Sigmoid colon (tissue), 7 donors: ENCODE data around the gene MEGF8. TPM values are rescaled to one million over a fixed set of nuclear protein-coding genes. Genes with fewer than 3 reads are reported as not detected.

ENCODE experiments used
- DNase-seq: peaks from one replicate; pipeline ENCODE4 v3.0.0-alpha.2; 2019
- H3K27ac ChIP-seq, 4 donors: fragments of 200-600 bp; sonication (generic); one replicate each; pipeline ENCODE4 v1.5.1; 2016 to 2019; ENCODE audit warnings: mild to moderate bottlenecking in 1 of 4
- H3K27me3 ChIP-seq, 3 donors: fragments of 200-600 bp; sonication (generic); one replicate each; pipeline ENCODE4 v1.5.1; 2019; ENCODE audit warnings: mild to moderate bottlenecking in 1 of 3
- H3K36me3 ChIP-seq, 4 donors: fragments of 200-600 bp; sonication (generic); one replicate each; pipeline ENCODE4 v1.5.1; 2016 to 2019
- H3K4me1 ChIP-seq, 4 donors: fragments of 200-600 bp; sonication (generic); one replicate each; pipeline ENCODE4 v1.5.1; 2017 to 2019
- H3K4me3 ChIP-seq, 4 donors: fragments of 200-600 bp; sonication (generic); one replicate each; pipeline ENCODE4 v1.5.1; 2017 to 2019; ENCODE audit warnings: mild to moderate bottlenecking in 2 of 4, moderate library complexity in 1 of 4
- H3K9me3 ChIP-seq, 4 donors: fragments of 200-600 bp in 3 of 4; sonication (generic) in 3 of 4; one replicate each; pipeline versions ENCODE4 v1.5.1 to v1.6.1; 2013 to 2019
- CTCF ChIP-seq, 4 experiments: fragments of 450-650 bp in 3 of 4; fragments of 200-600 bp in 1 of 4; IDR thresholded peaks; one replicate each; pipeline ENCODE4 v1.5.1; 2016 to 2019; ENCODE audit warnings: antibody characterized with exemption in 4 of 4, mild to moderate bottlenecking in 3 of 4, moderate library complexity in 2 of 4
- EP300 ChIP-seq, 4 donors: sonication (generic); formaldehyde crosslinking; IDR thresholded peaks; one replicate each; pipeline ENCODE4 v1.6.1; 2017; ENCODE audit warnings: antibody characterized with exemption in 4 of 4
- POLR2A ChIP-seq, 2 donors: fragments of 450-650 bp; IDR thresholded peaks; one replicate each; pipeline ENCODE4 v1.6.1; 2016; ENCODE audit warnings: antibody characterized with exemption in 2 of 2, mild to moderate bottlenecking in 2 of 2, moderate library complexity in 2 of 2
- POLR2AphosphoS5 ChIP-seq, 4 donors: sonication (generic); formaldehyde crosslinking; IDR thresholded peaks; one replicate each; pipeline ENCODE4 v1.6.1; 2017; ENCODE audit warnings: antibody characterized with exemption in 4 of 4
- WGBS, 2 donors: extraction: QIAGEN DNeasy Blood & Tissue Kit; methylation state at CpG; one replicate each; pipeline ENCODE4 v1.1.7; 2013; 5-methylcytosine and 5-hydroxymethylcytosine counted together
- intact Hi-C: fragments of 100-400 bp; cut with DNase I; formaldehyde crosslinking; loops from one replicate; pipeline ENCODE4 v1.15.1; 2023
- polyA plus RNA-seq, 3 donors: library from polyadenylated mRNA; stranded (reverse); fragments of 200-250 nt; gene quantifications; one replicate each; pipeline ENCODE4 v1.2.3, GENCODE V29; 2013
- total RNA-seq, 4 donors: library from RNA; depleted of rRNA; stranded (reverse); fragments of >200 nt; gene quantifications; one replicate each; pipeline ENCODE4 v1.1.0, GENCODE V29; 2016
- donor health status: healthy with polysubstance abuse.
- donor health status: Bipolar disorder and iron deficiency.
- donor health status: healthy.

Gene MEGF8
- total and polyA plus RNA-seq, 7 donors = 1.8 to 21.6 (median 5.9) TPM

DNA sequence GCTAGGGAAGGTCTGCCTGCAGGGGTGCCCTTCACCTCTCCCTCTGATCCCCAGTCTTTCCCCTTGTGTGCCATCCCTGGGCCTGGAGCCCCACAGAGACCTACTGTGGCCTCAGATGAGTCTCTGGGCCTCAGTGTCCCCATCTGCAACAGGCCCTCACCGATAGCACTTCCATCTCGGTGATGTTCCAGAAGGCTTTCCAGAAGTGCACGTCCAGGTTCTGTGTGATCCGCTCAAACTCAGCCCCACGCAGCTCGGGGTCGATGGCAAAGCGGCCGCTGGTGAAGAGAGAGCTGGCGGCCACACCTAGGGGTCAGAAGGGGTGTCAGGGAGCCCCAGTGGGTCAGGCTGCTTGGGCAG, 82.4 kb downstream of the MEGF8 start:
- TF ChIP-seq POLR2A (IDR thresholded peaks at IDR 0.05) = no peak
- no peak for TF ChIP-seq EP300 (IDR thresholded peaks at IDR 0.05)
- TF ChIP-seq POLR2AphosphoS5 (IDR thresholded peaks at IDR 0.05) = no peak
- no peak for TF ChIP-seq CTCF (IDR thresholded peaks at IDR 0.05)
- WGBS, 2 donors = 98% methylated on average over 10 of the region's 10 CpGs
- DNase-seq = no peak
- Histone ChIP-seq H3K9me3 (no peaks in the 10 kb centered on the region), H3K36me3 (no peaks in the 10 kb centered on the region), H3K27me3 (no peaks in the 10 kb centered on the region), H3K4me1 (peaks cover 0 to 6% (median 2%) of the 10 kb centered on the region in 4 donors), H3K4me3 (no peak overlapping the region), H3K27ac (no peak overlapping the region)
- intact Hi-C loops = no loop called here

GRCh38 chr19:42409477-42409876, 84.0 kb downstream of the MEGF8 start:
- H3K27me3 ChIP-seq = no peaks in the 10 kb centered on the region
- peaks cover 0 to 6% (median 2%) of the 10 kb centered on the region in 4 donors for H3K4me1 ChIP-seq
- WGBS, 2 donors = 52 to 73% methylated on average over 6 of the region's 6 CpGs
- no peaks in the 10 kb centered on the region for H3K9me3 ChIP-seq
- no peak overlapping the region for H3K27ac ChIP-seq
- intact Hi-C loops = no loop called here
- no peak for DNase-seq
- no peaks in the 10 kb centered on the region for H3K36me3 ChIP-seq
- TF ChIP-seq EP300 (IDR thresholded peaks at IDR 0.05) (no peak), CTCF (IDR thresholded peaks at IDR 0.05) (no peak), POLR2AphosphoS5 (IDR thresholded peaks at IDR 0.05) (no peak), POLR2A (IDR thresholded peaks at IDR 0.05) (no peak)
- no peak overlapping the region for H3K4me3 ChIP-seq

- DNase-seq = no peak
- WGBS, 2 donors = 95 to 96% methylated on average over 30 of the region's 30 CpGs
- H3K27ac ChIP-seq = no peak overlapping the region
- H3K4me3 ChIP-seq = no peak overlapping the region
- TF ChIP-seq POLR2AphosphoS5 (IDR thresholded peaks at IDR 0.05) (no peak), POLR2A (IDR thresholded peaks at IDR 0.05) (no peak), CTCF (IDR thresholded peaks at IDR 0.05) (no peak), EP300 (IDR thresholded peaks at IDR 0.05) (no peak)
- peaks cover 0 to 6% (median 2%) of the 10 kb centered on the region in 4 donors for H3K4me1 ChIP-seq
- intact Hi-C loops = no loop called here
- no peaks in the 10 kb centered on the region for H3K27me3 ChIP-seq
- H3K9me3 ChIP-seq = no peaks in the 10 kb centered on the region
- no peaks in the 10 kb centered on the region for H3K36me3 ChIP-seq
Measured at GRCh38 chr19:42410371-42410770, 84.9 kb downstream of the MEGF8 start.

GRCh38 chr19:42411581-42412178, 86.2 kb downstream of the MEGF8 start:
- 89 to 94% methylated on average over 8 of the region's 8 CpGs for WGBS, 2 donors
- Histone ChIP-seq H3K4me1 (peaks cover 0 to 6% (median 2%) of the 10 kb centered on the region in 4 donors), H3K27ac (no peak overlapping the region), H3K36me3 (no peaks in the 10 kb centered on the region), H3K9me3 (no peaks in the 10 kb centered on the region), H3K4me3 (no peak overlapping the region), H3K27me3 (no peaks in the 10 kb centered on the region)
- DNase-seq = no peak
- TF ChIP-seq POLR2AphosphoS5 (IDR thresholded peaks at IDR 0.05) = no peak
- no peak for TF ChIP-seq EP300 (IDR thresholded peaks at IDR 0.05)
- no peak for TF ChIP-seq POLR2A (IDR thresholded peaks at IDR 0.05)
- TF ChIP-seq CTCF (IDR thresholded peaks at IDR 0.05) = no peak
- intact Hi-C loops = no loop called here

DNA sequence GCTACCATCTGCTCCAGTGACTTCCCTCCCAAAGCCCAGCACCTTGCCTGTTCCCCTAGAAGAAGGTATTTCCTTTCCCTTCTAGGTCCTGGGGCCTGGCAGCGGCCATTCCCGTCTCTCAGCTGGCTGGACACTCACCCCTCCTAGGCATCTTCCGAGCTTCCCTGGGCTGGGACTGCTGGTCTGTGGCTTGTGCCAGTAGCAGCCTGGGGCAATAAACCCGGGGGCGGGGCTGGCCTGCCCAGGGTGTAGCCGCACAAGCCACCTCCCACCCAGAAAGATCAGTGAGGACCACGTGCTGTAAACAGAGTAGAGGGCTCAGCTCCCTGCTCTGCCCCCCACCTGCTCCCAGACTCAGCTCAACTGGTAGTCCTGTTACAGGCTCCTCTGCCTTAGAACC, 86.8 kb downstream of the MEGF8 start:
- Histone ChIP-seq H3K27me3 (no peaks in the 10 kb centered on the region), H3K9me3 (no peaks in the 10 kb centered on the region), H3K4me1 (peaks cover 0 to 6% (median 2%) of the 10 kb centered on the region in 4 donors), H3K36me3 (no peaks in the 10 kb centered on the region), H3K27ac (no peak overlapping the region), H3K4me3 (no peak overlapping the region)
- 11 to 64% methylated on average over 7 of the region's 7 CpGs for WGBS, 2 donors
- TF ChIP-seq POLR2A (IDR thresholded peaks at IDR 0.05) (no peak), EP300 (IDR thresholded peaks at IDR 0.05) (no peak), CTCF (IDR thresholded peaks at IDR 0.05) (no peak), POLR2AphosphoS5 (IDR thresholded peaks at IDR 0.05) (no peak)
- DNase-seq = no peak
- intact Hi-C loops = no loop called here
